LNCAP (cell line): ENCODE results near the gene FDXR.

ENCODE experiments used
- TF ChIP-seq, protein P1 (sequence below): fragments of 450-650 bp; IDR thresholded peaks from 2 replicates; pipeline ENCODE4 v1.5.1; 2017; ENCODE audit warnings: mild to moderate bottlenecking

FDXR gene

DNA sequence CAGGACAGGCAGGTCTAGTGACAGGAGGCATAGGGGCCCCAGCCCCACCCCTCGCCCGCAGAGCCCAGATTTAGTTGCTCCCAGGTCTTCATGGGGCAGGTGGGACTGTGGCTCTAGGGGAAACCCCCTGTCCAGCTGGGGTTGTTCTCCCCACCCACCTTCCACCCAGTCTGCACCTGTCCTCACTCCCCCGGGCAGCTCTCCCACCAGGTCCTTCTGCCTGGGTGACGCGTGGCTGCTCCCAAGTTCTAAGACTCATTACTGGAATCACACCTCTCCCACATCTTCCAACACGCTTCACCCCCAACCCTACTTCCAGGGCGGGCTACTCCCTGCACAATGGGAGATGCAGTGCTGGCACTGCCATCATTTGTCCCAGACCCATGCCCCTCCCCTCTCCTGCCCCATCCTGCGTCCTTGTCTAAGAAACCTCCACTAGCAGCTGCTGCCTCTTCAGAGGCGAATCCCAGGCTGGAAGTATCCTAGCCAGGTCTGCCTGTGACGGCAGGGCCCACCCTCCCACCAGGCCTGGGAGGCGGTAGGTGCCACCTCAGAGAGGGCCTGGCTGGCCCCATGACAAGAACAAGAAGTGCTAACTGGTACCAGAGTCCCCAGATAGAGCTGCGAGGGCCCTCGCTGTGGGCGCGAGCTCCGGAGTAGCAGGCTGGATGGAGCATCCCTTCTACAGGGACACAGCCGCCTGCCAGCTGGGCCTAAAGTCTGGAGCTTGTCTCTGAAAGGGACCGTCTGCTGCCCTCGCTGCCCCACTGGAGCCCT is 35.9 kb downstream of the FDXR start:
- TF ChIP-seq, protein P1, sequence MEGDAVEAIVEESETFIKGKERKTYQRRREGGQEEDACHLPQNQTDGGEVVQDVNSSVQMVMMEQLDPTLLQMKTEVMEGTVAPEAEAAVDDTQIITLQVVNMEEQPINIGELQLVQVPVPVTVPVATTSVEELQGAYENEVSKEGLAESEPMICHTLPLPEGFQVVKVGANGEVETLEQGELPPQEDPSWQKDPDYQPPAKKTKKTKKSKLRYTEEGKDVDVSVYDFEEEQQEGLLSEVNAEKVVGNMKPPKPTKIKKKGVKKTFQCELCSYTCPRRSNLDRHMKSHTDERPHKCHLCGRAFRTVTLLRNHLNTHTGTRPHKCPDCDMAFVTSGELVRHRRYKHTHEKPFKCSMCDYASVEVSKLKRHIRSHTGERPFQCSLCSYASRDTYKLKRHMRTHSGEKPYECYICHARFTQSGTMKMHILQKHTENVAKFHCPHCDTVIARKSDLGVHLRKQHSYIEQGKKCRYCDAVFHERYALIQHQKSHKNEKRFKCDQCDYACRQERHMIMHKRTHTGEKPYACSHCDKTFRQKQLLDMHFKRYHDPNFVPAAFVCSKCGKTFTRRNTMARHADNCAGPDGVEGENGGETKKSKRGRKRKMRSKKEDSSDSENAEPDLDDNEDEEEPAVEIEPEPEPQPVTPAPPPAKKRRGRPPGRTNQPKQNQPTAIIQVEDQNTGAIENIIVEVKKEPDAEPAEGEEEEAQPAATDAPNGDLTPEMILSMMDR: no peak

DNA sequence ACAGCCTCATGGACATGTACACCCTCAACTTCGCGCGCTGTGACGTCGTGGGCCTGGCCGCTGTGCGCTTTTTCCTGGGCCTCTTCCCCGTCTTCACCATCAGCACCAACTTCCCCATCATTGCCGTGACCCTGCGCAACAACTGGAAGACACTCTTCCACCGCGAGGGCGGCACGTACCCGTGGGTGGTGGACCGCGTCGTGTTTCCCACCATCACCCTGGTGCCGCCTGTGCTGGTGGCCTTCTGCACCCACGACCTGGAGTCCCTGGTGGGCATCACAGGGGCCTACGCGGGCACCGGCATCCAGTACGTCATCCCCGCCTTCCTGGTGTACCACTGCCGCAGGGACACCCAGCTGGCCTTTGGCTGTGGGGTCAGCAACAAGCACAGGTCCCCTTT is 36.6 kb downstream of the FDXR start:
- TF ChIP-seq, protein P1: no peak

DNA sequence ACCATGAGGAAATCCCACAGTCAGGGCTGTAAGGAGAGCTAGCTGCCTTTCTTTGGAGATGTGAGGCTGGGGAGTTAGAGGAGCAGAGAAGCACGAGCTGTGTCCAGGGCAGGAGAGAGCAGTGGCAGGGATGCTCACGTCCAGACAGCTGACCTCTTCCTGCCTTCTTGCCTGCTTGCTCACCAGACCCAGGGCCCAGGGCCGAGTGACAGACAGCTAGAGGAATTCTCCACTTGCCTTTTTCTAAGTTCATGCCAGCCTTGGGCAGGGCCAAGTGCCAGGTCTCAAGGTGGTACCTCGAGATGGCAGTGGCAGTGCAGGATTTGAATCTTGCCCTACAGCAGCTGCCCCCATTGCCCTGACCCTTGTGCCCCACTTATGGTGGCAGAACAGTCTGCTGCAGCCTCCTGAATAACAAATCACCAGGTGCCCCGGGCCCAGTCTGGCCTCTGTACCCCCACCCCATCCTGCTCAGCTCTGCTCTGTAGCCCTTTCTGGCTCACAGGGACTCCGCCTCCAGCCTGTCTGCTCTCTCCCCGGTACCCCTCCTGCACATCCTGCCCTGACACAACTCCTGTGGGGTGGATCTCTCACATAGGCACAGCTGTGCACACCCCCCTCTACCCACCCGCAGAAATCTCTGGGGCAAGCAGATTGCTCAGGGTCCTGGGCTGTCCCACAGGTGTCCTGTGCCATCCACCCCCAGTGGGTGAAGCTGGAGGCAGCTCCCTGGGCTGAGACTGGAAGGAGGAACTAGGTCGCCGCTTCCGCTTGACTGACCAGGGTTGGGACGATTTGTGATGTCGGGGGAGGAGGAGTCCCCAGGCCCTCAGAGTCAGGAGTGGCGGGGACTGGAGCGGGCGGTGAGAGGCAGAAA is 39.1 kb downstream of the FDXR start:
- TF ChIP-seq, protein P1: no peak

DNA sequence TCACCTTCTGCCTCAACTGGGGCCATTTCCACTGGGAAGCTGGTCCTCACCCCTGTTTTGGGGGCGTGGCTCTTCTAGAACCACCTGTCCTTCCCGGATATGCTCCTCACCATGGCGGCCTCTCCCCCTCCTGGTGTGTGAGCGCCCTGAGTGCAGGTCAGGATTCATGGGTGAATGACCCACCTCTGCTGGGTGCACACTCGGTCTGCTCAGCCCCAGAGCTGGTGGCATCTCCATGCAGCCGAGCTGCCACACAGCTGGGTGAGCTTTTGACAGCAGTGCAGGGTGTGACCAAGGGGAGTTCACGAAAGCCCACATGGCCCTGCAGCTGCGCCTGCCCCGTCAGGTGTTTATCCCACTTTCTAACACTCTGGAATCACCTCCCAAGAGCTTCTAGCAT is 40.4 kb downstream of the FDXR start:
- TF ChIP-seq, protein P1: no peak

DNA sequence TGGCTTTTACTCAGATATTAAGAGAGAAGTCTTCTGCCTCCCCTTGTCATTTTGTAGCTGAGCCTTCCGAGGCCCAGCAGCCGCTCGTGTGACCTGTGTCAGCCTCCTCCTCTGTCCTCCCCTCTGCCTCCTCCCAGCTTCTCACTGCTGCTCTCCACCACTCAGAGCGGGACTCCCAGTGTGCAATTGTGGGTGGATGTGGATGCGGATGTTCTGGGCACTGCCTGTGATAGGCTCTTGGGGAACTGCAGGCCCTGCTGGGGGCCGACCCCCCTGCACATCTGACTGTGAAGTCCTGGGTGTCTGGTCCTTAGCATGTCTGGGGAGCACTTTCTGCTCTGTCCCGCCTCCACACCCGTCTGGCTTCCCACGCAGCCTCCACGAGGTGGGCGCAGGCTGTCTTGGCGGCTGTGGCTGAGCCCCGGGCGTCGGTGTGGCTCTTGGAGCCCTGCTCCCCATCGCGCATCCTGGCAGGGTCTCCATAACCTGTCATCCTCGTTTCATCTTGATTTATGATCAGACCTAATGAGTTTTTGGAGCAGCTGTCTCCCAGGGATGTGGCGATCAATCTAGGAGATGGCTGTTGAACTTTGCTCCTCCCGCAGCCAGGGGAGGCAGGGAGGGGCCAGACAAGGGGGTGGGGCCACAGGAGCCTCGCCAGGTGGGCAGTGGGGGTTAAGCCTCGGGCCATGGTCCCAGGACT is 41.2 kb downstream of the FDXR start:
- TF ChIP-seq, protein P1: no peak

DNA sequence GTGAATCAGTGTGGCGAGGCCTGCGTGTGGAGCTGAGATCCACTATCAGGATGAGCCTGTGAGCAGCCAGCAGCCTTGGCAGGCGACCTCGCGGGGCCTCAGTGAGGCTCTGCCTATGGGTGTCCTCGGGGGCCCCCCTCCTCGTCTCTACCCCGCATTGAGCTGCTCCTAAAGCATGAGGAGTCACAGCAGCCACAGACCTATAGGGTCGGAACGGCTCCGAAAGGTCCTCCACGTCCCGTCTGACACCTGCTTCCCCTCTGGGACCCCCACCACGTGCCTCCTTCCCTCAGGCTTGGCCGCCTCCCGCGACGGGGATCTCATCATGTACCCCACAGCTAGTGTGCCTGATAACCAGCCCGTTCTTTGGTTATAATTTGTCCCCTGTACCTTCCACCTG is 41.9 kb downstream of the FDXR start:
- TF ChIP-seq, protein P1: no peak

DNA sequence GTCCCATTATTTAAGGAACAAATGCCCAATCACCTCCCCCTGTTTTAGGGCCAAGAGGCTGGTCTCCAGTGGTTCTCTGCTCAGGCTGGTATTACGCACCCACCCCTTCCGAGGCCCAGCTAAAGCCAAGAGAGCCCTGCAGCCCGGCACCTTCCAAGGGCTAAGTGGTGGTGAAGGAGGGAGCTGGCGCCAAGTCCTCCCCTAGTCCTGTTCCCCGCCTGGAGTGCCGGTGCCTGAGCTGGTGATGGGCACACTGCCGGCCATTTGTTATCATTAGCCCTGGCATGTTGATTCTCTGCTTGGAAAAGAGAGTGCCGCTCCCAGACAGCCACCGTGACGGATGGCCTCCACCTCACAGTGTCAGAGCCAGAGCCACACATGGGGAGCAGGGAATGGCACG is 45.0 kb downstream of the FDXR start:
- TF ChIP-seq, protein P1: no peak
